Cerebellar nuclear complex (tissue), 1 donor: ENCODE data around the gene RWDD1.

ENCODE experiments used
- DNase-seq, 2 experiments: peaks; one replicate each; lab custom pipeline; 2025; lab: John Stamatoyannopoulos, UW

RWDD1 gene

GRCh38 chr6:116611056-116611455 lies 39.8 kb downstream of the RWDD1 start:
- DNase-seq: no peak

- DNase-seq: peak; percentile 18 to 67
Observed at GRCh38 chr6:116615937-116616736, 44.8 kb downstream of the RWDD1 start, which contains the start of gene RSPH4A. TSS of gene RSPH4A (plus strand) at chr6:116616479. CDS start at chr6:116616624, 145 bp downstream.

DNA sequence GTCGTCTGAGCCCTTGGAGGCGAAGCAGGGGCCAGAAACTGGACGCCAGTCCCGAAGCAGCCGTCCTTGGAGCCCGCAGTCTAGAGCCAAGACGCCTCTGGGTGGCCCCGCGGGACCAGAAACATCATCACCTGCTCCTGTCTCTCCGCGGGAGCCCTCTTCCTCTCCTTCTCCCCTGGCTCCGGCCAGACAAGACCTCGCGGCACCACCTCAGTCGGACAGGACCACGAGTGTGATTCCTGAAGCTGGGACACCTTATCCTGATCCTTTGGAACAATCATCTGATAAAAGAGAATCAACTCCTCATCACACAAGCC lies 45.4 kb downstream of the RWDD1 start:
- no peak for DNase-seq

DNA sequence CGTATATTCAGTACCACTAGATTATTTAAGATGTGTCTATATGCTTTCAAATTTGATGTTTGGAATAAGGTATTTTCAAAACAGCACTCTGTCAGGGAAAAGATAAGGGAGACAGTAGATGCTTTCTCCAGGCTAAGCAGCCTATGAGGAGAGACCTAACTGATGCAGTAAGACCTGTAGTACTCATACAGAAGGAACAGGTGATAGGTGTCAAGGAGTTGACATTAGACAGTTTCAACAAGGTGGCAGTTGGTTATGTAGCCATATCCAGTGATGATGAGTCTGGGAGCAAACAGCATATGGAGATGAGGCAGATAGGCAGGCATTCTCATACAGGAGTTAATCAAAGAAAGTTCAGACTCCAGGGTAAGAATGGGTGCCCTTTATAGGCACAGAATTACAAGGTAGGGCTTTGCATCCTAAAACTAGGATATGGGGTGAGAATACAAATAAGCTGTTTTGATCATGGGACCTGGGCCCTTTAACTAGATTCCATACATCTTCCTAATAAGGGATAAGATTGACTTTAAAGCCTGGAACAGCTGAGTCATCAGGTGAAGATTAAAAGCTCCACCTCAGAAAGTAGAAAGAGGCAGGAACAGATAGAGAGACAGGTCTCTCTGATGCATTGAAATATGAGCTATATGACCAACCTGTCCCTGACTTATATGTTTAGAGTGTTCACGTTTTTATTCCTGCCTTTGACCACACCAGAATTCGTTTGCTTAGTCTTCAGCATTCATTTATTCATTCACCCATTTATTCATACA lies 52.9 kb downstream of the RWDD1 start:
- DNase-seq: no peak

DNA sequence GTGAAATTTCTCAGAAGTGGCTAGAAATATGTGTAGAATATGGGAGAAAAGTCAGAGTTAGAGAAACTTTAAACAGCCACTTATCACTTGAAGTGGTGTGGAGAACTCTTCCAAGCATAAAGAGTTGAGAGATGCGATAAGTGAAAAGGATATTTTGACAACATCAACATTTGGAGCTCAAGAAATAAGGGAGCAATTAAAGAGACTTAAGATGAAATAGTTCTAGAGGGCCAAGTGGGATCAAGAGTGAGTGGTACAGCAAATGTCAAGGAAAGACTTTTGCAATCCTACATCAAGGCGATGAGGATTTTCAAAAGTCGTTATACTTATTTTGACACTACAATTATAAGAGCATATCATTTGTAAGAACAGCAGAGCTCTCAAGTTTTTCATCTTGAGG lies 54.6 kb downstream of the RWDD1 start:
- DNase-seq: no peak

- no peak for DNase-seq
Observed at GRCh38 chr6:116629563-116629981, 58.3 kb downstream of the RWDD1 start.

DNA sequence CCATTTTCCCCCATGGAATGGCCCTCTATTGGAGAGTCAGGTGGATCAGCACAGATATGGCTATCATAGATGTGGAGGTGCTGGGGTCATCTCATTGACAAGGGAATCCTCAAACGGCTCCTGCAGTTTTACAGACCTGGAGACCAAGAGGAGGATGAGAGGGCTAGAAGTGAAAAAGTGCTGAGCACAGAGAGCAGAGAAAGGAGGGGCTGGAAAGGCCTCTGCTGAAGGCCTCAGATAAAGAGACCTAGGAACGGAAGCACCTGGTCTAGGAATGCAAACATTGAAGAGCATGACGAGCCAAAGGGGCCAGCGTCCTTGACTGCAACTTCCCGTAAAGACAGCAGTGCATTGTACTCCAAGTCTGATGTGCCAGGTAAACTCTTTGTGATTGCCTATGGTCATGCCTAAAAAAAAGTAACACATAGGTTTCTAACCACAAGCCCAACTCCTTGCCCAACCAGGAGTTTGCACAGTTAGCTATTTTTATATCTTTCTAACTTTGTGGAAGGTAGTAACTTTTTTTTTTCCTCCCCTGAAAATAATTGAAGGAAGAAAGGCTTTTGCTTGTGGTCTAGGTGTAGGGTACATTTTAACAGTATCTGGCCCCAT lies 60.2 kb downstream of the RWDD1 start:
- no peak for DNase-seq

DNA sequence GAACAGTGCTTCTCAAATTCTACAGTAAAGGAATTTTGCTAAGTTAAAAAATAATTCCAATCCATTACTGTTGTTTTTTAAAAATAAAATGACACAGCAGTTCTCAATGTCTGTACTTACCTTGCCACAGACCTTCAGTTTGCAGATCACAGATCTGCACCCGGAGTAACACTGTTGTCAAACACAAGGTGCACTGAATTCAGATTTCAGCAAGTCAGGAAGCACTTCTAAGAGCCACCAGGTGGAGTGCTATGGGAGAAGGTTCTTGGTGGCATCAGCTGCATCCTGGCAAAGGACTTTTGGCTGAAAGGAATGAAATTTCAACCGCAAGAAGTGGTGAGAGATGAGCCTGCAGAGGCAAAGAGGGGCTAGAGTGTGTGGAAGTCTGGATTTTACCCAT lies 62.4 kb downstream of the RWDD1 start:
- no peak for DNase-seq
